Measurements from ENCODE around the gene COBL. TPM values are rescaled to one million over a fixed set of nuclear protein-coding genes. Genes with fewer than 3 reads are reported as not detected.

COBL gene
- total RNA-seq, 4 donors from 2014 or later: 50.2 to 156 (median 65.1) TPM

DNA sequence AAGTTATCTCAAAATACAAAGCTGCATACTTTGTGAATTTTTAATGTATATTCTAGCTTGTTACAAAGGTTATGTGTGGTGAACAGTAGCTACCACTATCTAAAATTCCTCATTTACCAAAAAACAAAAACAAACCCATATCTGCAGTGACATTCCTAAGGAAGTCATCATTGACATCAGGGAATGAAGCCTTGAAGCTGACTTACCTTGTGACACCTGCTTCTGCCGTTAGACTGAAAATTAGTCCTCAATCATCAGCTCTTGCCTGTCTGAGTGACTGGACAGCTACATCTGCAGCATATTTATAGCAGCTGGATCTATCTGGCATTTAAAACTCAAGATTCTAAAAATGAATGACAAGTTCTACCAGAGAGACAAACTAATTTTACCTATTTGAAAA lies 43.2 kb downstream of the COBL start:
- Histone ChIP-seq H3K4me3 (no peak overlapping the region), H3K9me3 (no peaks in the 10 kb centered on the region), H3K27ac (no peak overlapping the region), H3K27me3 (no peaks in the 10 kb centered on the region), H3K36me3 (no peaks in the 10 kb centered on the region), H3K4me1 (no peaks in the 10 kb centered on the region)
- DNase-seq (ENCODE audit: low spot score in 2 of 2): no peak
- WGBS: 75% methylated on average over 1 of the region's 1 CpG
- no peak for TF ChIP-seq EP300 (IDR thresholded peaks at IDR 0.05)
- no peak for TF ChIP-seq POLR2AphosphoS5 (IDR thresholded peaks at IDR 0.05)
- no peak for TF ChIP-seq POLR2A (IDR thresholded peaks at IDR 0.05)
- TF ChIP-seq, protein P1, sequence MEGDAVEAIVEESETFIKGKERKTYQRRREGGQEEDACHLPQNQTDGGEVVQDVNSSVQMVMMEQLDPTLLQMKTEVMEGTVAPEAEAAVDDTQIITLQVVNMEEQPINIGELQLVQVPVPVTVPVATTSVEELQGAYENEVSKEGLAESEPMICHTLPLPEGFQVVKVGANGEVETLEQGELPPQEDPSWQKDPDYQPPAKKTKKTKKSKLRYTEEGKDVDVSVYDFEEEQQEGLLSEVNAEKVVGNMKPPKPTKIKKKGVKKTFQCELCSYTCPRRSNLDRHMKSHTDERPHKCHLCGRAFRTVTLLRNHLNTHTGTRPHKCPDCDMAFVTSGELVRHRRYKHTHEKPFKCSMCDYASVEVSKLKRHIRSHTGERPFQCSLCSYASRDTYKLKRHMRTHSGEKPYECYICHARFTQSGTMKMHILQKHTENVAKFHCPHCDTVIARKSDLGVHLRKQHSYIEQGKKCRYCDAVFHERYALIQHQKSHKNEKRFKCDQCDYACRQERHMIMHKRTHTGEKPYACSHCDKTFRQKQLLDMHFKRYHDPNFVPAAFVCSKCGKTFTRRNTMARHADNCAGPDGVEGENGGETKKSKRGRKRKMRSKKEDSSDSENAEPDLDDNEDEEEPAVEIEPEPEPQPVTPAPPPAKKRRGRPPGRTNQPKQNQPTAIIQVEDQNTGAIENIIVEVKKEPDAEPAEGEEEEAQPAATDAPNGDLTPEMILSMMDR (IDR thresholded peaks at IDR 0.05): no peak

DNA sequence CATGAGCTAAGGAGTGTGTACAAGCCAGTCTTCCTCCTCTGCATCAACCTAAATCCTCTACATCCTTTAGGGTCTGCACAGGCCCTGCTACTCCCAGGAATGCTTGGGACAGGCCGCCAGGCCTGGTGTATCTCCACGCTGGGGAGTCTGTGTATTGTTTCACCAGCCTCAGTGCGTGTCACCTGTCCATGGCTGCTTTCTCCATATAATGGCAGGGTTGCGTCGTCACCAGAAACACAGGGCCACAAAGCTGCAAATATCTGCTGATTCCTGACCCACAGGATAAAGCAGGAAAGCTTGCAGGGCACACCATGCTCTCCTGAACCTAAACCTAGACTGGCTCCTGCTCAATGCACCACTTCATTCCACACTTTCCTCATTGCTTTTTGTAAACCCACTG lies 45.6 kb downstream of the COBL start:
- Histone ChIP-seq H3K4me1 (no peaks in the 10 kb centered on the region), H3K36me3 (no peaks in the 10 kb centered on the region), H3K4me3 (no peak overlapping the region), H3K27ac (no peak overlapping the region), H3K9me3 (no peaks in the 10 kb centered on the region), H3K27me3 (no peaks in the 10 kb centered on the region)
- WGBS: 90% methylated on average over 5 of the region's 5 CpGs
- no peak for DNase-seq (ENCODE audit: low spot score in 2 of 2)
- TF ChIP-seq POLR2AphosphoS5 (IDR thresholded peaks at IDR 0.05): no peak
- TF ChIP-seq, protein P1 (IDR thresholded peaks at IDR 0.05): no peak
- TF ChIP-seq EP300 (IDR thresholded peaks at IDR 0.05): no peak
- TF ChIP-seq POLR2A (IDR thresholded peaks at IDR 0.05): no peak

DNA sequence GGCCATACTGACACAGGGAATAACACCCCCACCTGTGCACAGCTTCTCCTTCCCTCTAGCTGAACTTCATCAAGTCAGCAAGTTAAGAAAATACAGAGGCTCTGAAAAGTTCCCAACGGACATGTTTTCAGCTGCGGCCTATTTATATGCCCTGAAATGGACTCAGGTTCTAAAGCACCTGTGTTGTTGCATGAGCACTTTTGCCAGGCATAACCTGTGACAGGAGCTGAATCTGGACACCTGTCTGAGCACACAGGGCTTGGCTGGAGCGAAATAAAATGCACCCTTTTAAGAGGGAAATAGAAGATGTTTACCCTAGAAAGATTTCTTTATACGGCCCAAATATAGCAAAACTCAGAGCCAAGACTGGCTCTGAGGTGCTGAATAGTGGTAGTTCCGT lies 46.7 kb downstream of the COBL start:
- no peaks in the 10 kb centered on the region for H3K27me3 ChIP-seq
- H3K27ac ChIP-seq: no peak overlapping the region
- peaks cover 8% of the 10 kb centered on the region for H3K4me1 ChIP-seq
- no peak for DNase-seq (ENCODE audit: low spot score in 2 of 2)
- WGBS: 83% methylated on average over 5 of the region's 5 CpGs
- no peaks in the 10 kb centered on the region for H3K36me3 ChIP-seq
- H3K9me3 ChIP-seq: no peaks in the 10 kb centered on the region
- H3K4me3 ChIP-seq: no peak overlapping the region
- TF ChIP-seq, protein P1 (IDR thresholded peaks at IDR 0.05): no peak
- TF ChIP-seq EP300 (IDR thresholded peaks at IDR 0.05) (no peak), POLR2A (IDR thresholded peaks at IDR 0.05) (no peak), POLR2AphosphoS5 (IDR thresholded peaks at IDR 0.05) (no peak)

DNA sequence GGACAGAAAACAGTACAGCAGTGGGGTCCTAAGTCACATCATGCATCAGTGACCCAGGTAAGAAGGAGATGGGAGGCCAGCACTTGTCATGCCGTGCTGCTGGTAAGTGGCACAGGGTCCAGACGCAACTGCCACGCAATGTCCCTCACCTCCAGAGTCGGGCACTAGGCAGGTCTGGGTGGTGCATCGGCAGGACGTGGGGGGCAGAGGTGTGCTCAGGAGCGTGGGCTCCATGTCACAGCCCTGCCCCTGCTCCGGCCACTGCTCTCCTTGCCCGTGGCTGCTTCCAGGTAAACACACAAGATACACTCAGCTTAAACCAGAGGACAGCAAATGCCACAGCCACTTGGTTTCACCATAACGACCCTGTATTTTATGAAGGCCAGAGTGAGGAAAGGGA lies 47.3 kb downstream of the COBL start:
- no peaks in the 10 kb centered on the region for H3K27me3 ChIP-seq
- H3K4me1 ChIP-seq: peaks cover 10% of the 10 kb centered on the region
- no peak overlapping the region for H3K27ac ChIP-seq
- DNase-seq (ENCODE audit: low spot score in 2 of 2): no peak
- WGBS: 87% methylated on average over 7 of the region's 10 CpGs
- H3K4me3 ChIP-seq: no peak overlapping the region
- no peaks in the 10 kb centered on the region for H3K9me3 ChIP-seq
- H3K36me3 ChIP-seq: no peaks in the 10 kb centered on the region
- no peak for TF ChIP-seq POLR2AphosphoS5 (IDR thresholded peaks at IDR 0.05)
- TF ChIP-seq, protein P1 (IDR thresholded peaks at IDR 0.05): no peak
- no peak for TF ChIP-seq EP300 (IDR thresholded peaks at IDR 0.05)
- TF ChIP-seq POLR2A (IDR thresholded peaks at IDR 0.05): no peak

DNA sequence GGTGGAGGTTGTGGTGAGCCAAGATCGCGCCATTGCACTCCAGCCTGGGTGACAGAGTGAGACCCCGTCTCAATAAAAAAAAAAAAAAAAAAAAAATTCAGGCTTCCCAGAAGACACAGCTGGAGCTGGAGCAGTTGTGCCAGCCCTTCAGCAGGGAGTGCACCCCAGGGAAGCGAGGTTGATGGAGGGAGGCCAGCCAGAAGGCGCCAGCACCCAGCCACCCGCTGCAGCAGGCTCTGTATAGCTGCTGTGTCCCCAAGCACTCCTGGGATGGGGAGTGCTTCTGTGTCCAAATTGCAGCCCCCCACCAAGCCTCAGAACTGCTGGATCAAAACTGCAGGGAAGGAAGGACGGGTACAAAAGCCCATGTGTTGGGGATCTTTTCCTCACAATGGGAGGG lies 47.8 kb downstream of the COBL start:
- H3K36me3 ChIP-seq: no peaks in the 10 kb centered on the region
- H3K4me3 ChIP-seq: no peak overlapping the region
- no peak for DNase-seq (ENCODE audit: low spot score in 2 of 2)
- TF ChIP-seq, protein P1 (IDR thresholded peaks at IDR 0.05): no peak
- TF ChIP-seq EP300 (IDR thresholded peaks at IDR 0.05) (no peak), POLR2AphosphoS5 (IDR thresholded peaks at IDR 0.05) (no peak), POLR2A (IDR thresholded peaks at IDR 0.05) (no peak)
- H3K27ac ChIP-seq: no peak overlapping the region
- WGBS: 74% methylated on average over 7 of the region's 7 CpGs
- no peaks in the 10 kb centered on the region for H3K27me3 ChIP-seq
- no peaks in the 10 kb centered on the region for H3K9me3 ChIP-seq
- peaks cover 14% of the 10 kb centered on the region for H3K4me1 ChIP-seq

All from suprapubic skin (tissue), 4 donors.